GM12878 (cell line): ENCODE data around the gene MGP. TPM values are rescaled to one million over a fixed set of nuclear protein-coding genes. Genes with fewer than 3 reads are reported as not detected.

Source experiments
- ATAC-seq: fragments of 200-7000 bp; cut with Tn5 transposase; 3 replicates; pipeline ENCODE4 v1.9.1; 2020; ENCODE audit warnings: mild to moderate bottlenecking, moderate library complexity
- BruUV-seq: library from RNA; stranded (reverse); fragments of 400-500 nt; replicated peaks from 2 replicates; lab custom pipeline; 2021; lab: Mats Ljungman, UMichigan
- CTCF ChIA-PET: fragments of 300-600 bp; sonication (Branson Sonifier 250); formaldehyde crosslinking; extraction: SDS; loops from one replicate; lab custom pipeline; 2021; ENCODE audit warnings: inconsistent platforms; lab: Yijun Ruan, JAX
- POLR2A ChIA-PET: fragments of 350-600 bp; formaldehyde crosslinking; extraction: SDS; loops from one replicate; lab custom pipeline; 2021; ENCODE audit warnings: inconsistent platforms; lab: Charles Lee
- RAD21 ChIA-PET: fragments of 300-600 bp; sonication (Branson Sonifier 250); formaldehyde crosslinking; loops from one replicate; lab custom pipeline; 2023; ENCODE audit warnings: antibody characterized with exemption; ENCODE audit not compliant: unreplicated experiment; lab: Charles Lee
- SMC1A ChIA-PET: fragments of 300-600 bp; sonication (Branson Sonifier 250); formaldehyde crosslinking; loops from one replicate; lab custom pipeline; 2023; ENCODE audit not compliant: unreplicated experiment, uncharacterized antibody; lab: Charles Lee
- DNase-seq: peaks from one replicate; pipeline ENCODE4 v3.0.0-alpha.2; 2011; ENCODE audit warnings: low read depth, low spot score
- FAIRE-seq: peaks from 3 replicates; lab custom pipeline; 2011; peaks lifted over from hg19 to GRCh38; lab: Jason Lieb, UNC
- H2AFZ ChIP-seq: 2 replicates; pipeline ENCODE4 v1.6.0; 2011; ENCODE audit warnings: low read depth, low read length, control low read depth; ENCODE audit not compliant: control insufficient read depth
- H3K27ac ChIP-seq: 2 replicates; pipeline ENCODE4 v1.5.1; 2011; ENCODE audit warnings: control low read depth; ENCODE audit not compliant: control insufficient read depth, insufficient read depth
- H3K27me3 ChIP-seq, 2 experiments: replicated peaks in 1 of 2; 2 replicates each; pipeline versions ENCODE4 v1.6.0 to v1.6.1; 2011; ENCODE audit warnings: low read length in 1 of 2; ENCODE audit not compliant: control insufficient read depth in 2 of 2, insufficient read depth in 2 of 2
- H3K36me3 ChIP-seq, 2 experiments: 2 replicates each; pipeline ENCODE4 v1.5.1; 2011; ENCODE audit warnings: low read length in 1 of 2; ENCODE audit not compliant: control insufficient read depth in 2 of 2, insufficient read depth in 2 of 2
- H3K4me1 ChIP-seq: 2 replicates; pipeline ENCODE4 v1.6.1; 2011; ENCODE audit warnings: mild to moderate bottlenecking, low read length, moderate library complexity, mixed read lengths; ENCODE audit not compliant: control insufficient read depth, insufficient read depth
- H3K4me2 ChIP-seq: 2 replicates; pipeline ENCODE4 v1.6.0; 2011; ENCODE audit warnings: control low read depth; ENCODE audit not compliant: control insufficient read depth, insufficient read depth
- H3K4me3 ChIP-seq: fragments of 200-600 bp; sonication (generic); 2 replicates; pipeline ENCODE4 v1.5.1; 2016
- H3K79me2 ChIP-seq: 2 replicates; pipeline ENCODE4 v1.6.0; 2011; ENCODE audit warnings: low read length; ENCODE audit not compliant: control insufficient read depth, insufficient read depth
- H3K9ac ChIP-seq: 2 replicates; pipeline ENCODE4 v1.8.0; 2011; ENCODE audit warnings: low read length, control low read depth, mixed read lengths; ENCODE audit not compliant: control insufficient read depth, insufficient read depth
- H3K9me3 ChIP-seq: replicated peaks from 3 replicates; pipeline ENCODE4 v1.5.1; 2011; ENCODE audit warnings: mild to moderate bottlenecking, low read length; ENCODE audit not compliant: control insufficient read depth, insufficient read depth
- H4K20me1 ChIP-seq: 2 replicates; pipeline ENCODE4 v1.6.0; 2011; ENCODE audit not compliant: control insufficient read depth, insufficient read depth
- CBX3 ChIP-seq: fragments of 200-600 bp; sonication (generic); IDR thresholded peaks from 2 replicates; pipeline ENCODE4 v1.6.1; 2016; ENCODE audit warnings: low read depth, borderline replicate concordance
- CREM ChIP-seq: IDR thresholded peaks from 2 replicates; pipeline ENCODE4 v1.6.1; 2014; ENCODE audit warnings: antibody characterized with exemption, low read depth
- FOXM1 ChIP-seq: IDR thresholded peaks from 2 replicates; pipeline ENCODE4 v1.6.1; 2012; ENCODE audit warnings: low read depth, mild to moderate bottlenecking, inconsistent platforms, low read length, moderate library complexity
- GABPA ChIP-seq: IDR thresholded peaks from 2 replicates; pipeline ENCODE4 v1.6.1; 2014; ENCODE audit warnings: antibody characterized with exemption, low read depth, mild to moderate bottlenecking, inconsistent platforms
- HDAC2 ChIP-seq: fragments of 200-600 bp; sonication (generic); IDR thresholded peaks from 2 replicates; pipeline ENCODE4 v1.6.1; 2017
- HDGF ChIP-seq: fragments of 450-650 bp; IDR thresholded peaks from 2 replicates; pipeline ENCODE4 v1.6.1; 2016; ENCODE audit warnings: antibody characterized with exemption
- RB1 ChIP-seq: fragments of 450-650 bp; formaldehyde crosslinking; IDR thresholded peaks from 2 replicates; pipeline ENCODE4 v1.6.1; 2017; ENCODE audit warnings: mild to moderate bottlenecking, borderline replicate concordance
- TARDBP ChIP-seq: IDR thresholded peaks from 2 replicates; pipeline ENCODE4 v1.6.1; 2016; ENCODE audit warnings: borderline replicate concordance
- ZNF217 ChIP-seq: fragments of 450-650 bp; IDR thresholded peaks from 2 replicates; pipeline ENCODE4 v1.6.1; 2017; ENCODE audit warnings: antibody characterized with exemption, mild to moderate bottlenecking
- WGBS: methylation state at CpG from one replicate; pipeline ENCODE4 v1.1.6; 2016; ENCODE audit warnings: low lambda C conversion rate; ENCODE audit not compliant: insufficient replicate concordance, insufficient coverage; ENCODE audit errors: missing lambda C conversion rate; 5-methylcytosine and 5-hydroxymethylcytosine counted together
- in situ Hi-C: fragments of 300-500 bp; cut with MboI; formaldehyde crosslinking; loops from 9 replicates; pipeline ENCODE4 v1.14.3; 2018; ENCODE audit warnings: mixed read lengths
- intact Hi-C: fragments of 100-400 bp; cut with micrococcal nuclease; formaldehyde crosslinking; loops from one replicate; pipeline ENCODE4 v1.14.2; 2022; ENCODE audit not compliant: unreplicated experiment
- polyA plus RNA-seq, 11 experiments: library from polyadenylated mRNA; depleted of rRNA in 4 of 11; unstranded in 6 of 11; stranded (reverse) in 5 of 11; fragments of >200 nt; fragmentation: Nextera tagmentation in 4 of 11; fragmentation: Illumina TruSeq in 1 of 11; extraction: Ambion mirVana in 4 of 11; extraction: Trizol in 1 of 11; gene quantifications; 1 replicate in 1 of 11; 2 replicates in 10 of 11; pipeline versions ENCODE4 v1.2.1 to v1.2.3, GENCODE V29; 2011 to 2016; ENCODE audit warnings: inconsistent platforms in 2 of 11, missing spikeins in 2 of 11, low read depth in 1 of 11
- total RNA-seq, 4 experiments: library from RNA; depleted of rRNA in 3 of 4; stranded (reverse); fragments of >200 nt in 3 of 4; fragmentation: Illumina TruSeq in 1 of 4; extraction: Trizol in 1 of 4; gene quantifications; 2 replicates each; pipeline versions ENCODE4 v1.2.1 to v1.2.3, GENCODE V29; 2013 to 2021
- TF ChIP-seq, protein P1 (sequence below): fragments of 450-650 bp; IDR thresholded peaks from 2 replicates; pipeline ENCODE4 v1.6.1; 2016; ENCODE audit warnings: mild to moderate bottlenecking, moderate library complexity, borderline replicate concordance
- TF ChIP-seq, protein P2 (sequence below): fragments of 450-650 bp; conservative IDR thresholded peaks from 2 replicates; pipeline ENCODE4 v1.6.1; 2017; ENCODE audit warnings: mild to moderate bottlenecking, moderate library complexity

Gene MGP
- total and polyA plus RNA-seq, 10 of the 15 experiments (the other 5 are each of a cell fraction or from before 2014, with no cell fraction given) = 0.21 to 1.2 TPM; not detected in 8

DNA sequence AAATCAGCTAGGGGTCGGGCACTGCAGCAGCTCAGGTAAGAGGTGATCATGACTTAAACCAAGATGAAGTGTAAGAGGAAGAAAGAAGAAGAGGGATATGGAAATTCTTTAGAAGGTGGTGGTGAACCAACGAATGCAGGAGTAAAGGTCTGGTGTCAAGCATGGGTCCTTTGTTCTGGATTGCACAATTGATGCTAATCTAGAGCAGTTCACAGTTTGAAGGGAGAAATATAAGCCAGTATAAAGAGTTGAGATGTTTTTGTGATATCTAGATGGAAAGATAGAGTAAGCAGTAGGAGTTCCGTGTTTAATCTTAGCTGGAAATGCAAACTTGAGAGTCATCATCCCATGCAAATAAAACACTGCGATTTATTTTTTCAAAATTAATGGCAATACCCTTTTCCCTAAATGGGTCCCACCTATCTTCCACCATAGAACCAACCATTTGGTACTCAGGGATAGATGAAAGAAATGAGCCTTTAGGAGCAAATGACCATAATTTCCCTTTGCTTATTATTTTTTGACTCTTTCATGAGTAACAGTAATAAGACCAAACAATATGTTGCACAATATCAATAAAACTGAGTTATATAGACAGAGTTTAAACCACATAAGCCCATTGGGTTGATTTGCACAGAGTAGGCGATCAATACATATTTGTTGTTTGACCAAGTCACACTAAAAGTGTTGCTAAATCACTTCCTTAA lies 15.0 kb upstream of the MGP start:
- CTCF ChIA-PET = no interaction called here

DNA sequence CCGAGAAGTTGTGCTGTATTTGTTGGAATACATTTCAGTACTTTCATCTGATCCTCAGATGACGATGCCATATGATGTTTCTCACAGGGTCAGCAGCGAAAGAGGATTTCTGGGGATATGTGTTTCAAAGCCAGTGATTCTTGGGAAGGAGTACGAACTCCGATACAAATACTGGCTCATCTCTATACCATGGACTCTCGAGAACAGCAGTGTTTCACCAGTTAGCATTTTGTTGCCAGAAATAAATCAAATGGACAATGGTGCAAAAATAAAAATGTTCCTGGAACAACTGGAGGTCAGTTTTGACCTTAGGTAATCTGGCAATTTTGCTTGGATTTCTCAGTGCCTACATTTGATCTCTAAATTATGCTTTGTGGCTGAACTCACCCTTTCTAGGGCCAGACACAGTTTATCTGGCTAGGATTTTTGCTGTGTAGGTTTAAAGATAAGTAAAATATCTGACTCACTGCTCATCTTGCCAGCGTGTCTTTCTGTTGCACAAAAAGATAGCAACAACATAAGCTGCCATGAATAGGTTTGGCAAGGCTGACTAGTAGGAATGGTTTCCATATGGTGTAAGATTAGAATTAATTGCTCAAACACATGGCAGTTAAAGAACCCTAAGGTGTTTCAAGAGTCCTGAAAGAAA lies 11.0 kb upstream of the MGP start:
- ChIA-PET POLR2A (no interaction called here), RAD21 (no interaction called here), CTCF (no interaction called here), SMC1A (interaction anchor here (0.6 to 2.8 kb wide), 4 partner anchors 10 to 125 kb away, joined by 3 to 12 read pairs (median 4); no protein-coding TSS in a partner anchor)
- Histone ChIP-seq H3K9me3 (no peaks in the 10 kb centered on the region), H3K4me3 (no peak overlapping the region), H3K79me2 (no peaks in the 10 kb centered on the region), H3K27me3 (no peaks in the 10 kb centered on the region; a peak in 1 of 4 replicates), H4K20me1 (no peaks in the 10 kb centered on the region), H3K27ac (no peak overlapping the region), H3K36me3 (no peaks in the 10 kb centered on the region), H3K9ac (no peak overlapping the region), H3K4me2 (no peak overlapping the region), H2AFZ (no peak overlapping the region), H3K4me1 (no peaks in the 10 kb centered on the region)
- FAIRE-seq (no peak), ATAC-seq (no peak), DNase-seq (no peak)
- in situ Hi-C loops = no loop called here
- BruUV-seq = no TSS peak
- intact Hi-C loops = no loop called here
- WGBS = 77% methylated on average over 7 of the region's 7 CpGs
- TF ChIP-seq HDGF (no peak), GABPA (no peak), FOXM1 (no peak), CBX3 (no peak), ZNF217 (no peak), RB1 (no peak), CREM (no peak)
- TF ChIP-seq, protein P1, sequence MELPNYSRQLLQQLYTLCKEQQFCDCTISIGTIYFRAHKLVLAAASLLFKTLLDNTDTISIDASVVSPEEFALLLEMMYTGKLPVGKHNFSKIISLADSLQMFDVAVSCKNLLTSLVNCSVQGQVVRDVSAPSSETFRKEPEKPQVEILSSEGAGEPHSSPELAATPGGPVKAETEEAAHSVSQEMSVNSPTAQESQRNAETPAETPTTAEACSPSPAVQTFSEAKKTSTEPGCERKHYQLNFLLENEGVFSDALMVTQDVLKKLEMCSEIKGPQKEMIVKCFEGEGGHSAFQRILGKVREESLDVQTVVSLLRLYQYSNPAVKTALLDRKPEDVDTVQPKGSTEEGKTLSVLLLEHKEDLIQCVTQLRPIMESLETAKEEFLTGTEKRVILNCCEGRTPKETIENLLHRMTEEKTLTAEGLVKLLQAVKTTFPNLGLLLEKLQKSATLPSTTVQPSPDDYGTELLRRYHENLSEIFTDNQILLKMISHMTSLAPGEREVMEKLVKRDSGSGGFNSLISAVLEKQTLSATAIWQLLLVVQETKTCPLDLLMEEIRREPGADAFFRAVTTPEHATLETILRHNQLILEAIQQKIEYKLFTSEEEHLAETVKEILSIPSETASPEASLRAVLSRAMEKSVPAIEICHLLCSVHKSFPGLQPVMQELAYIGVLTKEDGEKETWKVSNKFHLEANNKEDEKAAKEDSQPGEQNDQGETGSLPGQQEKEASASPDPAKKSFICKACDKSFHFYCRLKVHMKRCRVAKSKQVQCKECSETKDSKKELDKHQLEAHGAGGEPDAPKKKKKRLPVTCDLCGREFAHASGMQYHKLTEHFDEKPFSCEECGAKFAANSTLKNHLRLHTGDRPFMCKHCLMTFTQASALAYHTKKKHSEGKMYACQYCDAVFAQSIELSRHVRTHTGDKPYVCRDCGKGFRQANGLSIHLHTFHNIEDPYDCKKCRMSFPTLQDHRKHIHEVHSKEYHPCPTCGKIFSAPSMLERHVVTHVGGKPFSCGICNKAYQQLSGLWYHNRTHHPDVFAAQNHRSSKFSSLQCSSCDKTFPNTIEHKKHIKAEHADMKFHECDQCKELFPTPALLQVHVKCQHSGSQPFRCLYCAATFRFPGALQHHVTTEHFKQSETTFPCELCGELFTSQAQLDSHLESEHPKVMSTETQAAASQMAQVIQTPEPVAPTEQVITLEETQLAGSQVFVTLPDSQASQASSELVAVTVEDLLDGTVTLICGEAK = no peak
- TF ChIP-seq, protein P2, sequence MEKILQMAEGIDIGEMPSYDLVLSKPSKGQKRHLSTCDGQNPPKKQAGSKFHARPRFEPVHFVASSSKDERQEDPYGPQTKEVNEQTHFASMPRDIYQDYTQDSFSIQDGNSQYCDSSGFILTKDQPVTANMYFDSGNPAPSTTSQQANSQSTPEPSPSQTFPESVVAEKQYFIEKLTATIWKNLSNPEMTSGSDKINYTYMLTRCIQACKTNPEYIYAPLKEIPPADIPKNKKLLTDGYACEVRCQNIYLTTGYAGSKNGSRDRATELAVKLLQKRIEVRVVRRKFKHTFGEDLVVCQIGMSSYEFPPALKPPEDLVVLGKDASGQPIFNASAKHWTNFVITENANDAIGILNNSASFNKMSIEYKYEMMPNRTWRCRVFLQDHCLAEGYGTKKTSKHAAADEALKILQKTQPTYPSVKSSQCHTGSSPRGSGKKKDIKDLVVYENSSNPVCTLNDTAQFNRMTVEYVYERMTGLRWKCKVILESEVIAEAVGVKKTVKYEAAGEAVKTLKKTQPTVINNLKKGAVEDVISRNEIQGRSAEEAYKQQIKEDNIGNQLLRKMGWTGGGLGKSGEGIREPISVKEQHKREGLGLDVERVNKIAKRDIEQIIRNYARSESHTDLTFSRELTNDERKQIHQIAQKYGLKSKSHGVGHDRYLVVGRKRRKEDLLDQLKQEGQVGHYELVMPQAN = no peak

More for the DNA sequence above, 15.0 kb upstream of the MGP start:
- RAD21 ChIA-PET = interaction anchor here (1.9 kb wide), 1 partner anchor 52 kb away, joined by 5 read pairs; no protein-coding TSS in a partner anchor
- Histone ChIP-seq H3K4me1 (peaks cover 4% of the 10 kb centered on the region; the same call in 1 of the 2 replicates), H4K20me1 (no peaks in the 10 kb centered on the region), H3K27me3 (no peaks in the 10 kb centered on the region), H2AFZ (no peak overlapping the region), H3K36me3 (no peaks in the 10 kb centered on the region), H3K4me3 (no peak overlapping the region), H3K27ac (no peak overlapping the region), H3K4me2 (no peak overlapping the region), H3K79me2 (no peaks in the 10 kb centered on the region), H3K9ac (no peak overlapping the region), H3K9me3 (no peaks in the 10 kb centered on the region)
- DNase-seq = no peak
- POLR2A ChIA-PET = no interaction called here
- no TSS peak for BruUV-seq
- intact Hi-C loops = no loop called here
- WGBS = 67% methylated on average over 5 of the region's 5 CpGs
- FAIRE-seq = no peak
- in situ Hi-C loops = no loop called here
- SMC1A ChIA-PET = no interaction called here
- TF ChIP-seq TARDBP (no peak), HDAC2 (no peak)
- ATAC-seq = no peak
